NOMO-1 (cell line): ENCODE measurements around the gene ERC1.
"Not testable (repeated sequence)": the region's sequence is repeated elsewhere in the genome, so short reads cannot be mapped to it uniquely, and the experiment has no call there.

Experiments used
- DNase-seq, 2 experiments: peaks; one replicate each; lab custom pipeline; 2025; ENCODE audit not compliant: unreplicated experiment in 2 of 2; lab: John Stamatoyannopoulos, UW

The ERC1 gene

DNA sequence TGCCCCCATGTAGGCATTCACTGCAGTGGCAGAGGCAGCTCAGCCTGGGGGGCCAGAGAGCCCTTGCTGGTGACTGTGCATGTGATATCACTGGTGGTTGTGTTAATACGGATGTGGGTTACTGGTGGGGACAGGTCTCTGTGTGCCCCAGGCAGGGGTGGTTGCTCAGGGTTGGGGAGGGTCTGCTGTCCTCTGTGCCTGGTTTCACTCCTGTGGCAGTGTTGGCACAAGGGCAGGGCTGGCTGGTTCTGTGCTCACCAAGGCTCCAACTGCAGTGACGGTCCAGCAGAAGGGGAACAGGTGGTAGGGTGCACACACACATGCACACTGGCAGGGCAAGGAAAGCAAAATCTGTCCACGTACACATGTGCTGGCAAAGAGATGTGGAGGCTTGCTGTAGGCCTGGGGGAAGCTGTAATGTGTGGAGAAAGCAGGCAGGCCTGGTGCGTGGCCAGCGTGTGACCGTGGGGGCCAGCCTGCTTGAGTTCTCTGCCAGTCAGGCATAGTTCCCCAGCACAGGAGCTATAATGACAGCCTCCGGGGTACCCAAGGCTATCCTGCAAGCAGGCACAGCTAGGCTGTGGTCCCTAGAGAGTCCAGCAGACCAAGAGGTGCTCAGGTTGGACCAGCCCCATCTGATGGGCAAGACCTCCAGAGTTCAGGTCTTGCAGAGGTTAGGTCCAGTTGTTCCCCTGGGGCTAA is 348.7 kb downstream of the ERC1 start:
- DNase-seq, result no peak

DNA sequence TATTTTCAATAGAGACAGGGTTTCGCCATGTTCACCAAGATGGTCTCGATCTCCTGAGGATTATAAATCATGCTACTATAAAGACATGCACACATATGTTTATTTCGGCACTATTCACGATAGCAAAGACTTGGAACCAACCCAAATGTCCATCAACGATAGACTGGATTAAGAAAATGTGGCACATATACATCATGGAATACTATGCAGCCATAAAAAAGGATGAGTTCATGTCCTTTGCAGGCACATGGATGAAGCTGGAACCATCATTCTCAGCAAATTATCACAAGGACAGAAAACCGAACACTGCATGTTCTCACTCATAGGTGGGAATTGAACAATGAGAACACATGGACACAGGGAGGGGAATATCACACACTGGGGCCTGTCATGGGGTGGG is 350.2 kb downstream of the ERC1 start:
- not testable (repeated sequence) for DNase-seq

DNA sequence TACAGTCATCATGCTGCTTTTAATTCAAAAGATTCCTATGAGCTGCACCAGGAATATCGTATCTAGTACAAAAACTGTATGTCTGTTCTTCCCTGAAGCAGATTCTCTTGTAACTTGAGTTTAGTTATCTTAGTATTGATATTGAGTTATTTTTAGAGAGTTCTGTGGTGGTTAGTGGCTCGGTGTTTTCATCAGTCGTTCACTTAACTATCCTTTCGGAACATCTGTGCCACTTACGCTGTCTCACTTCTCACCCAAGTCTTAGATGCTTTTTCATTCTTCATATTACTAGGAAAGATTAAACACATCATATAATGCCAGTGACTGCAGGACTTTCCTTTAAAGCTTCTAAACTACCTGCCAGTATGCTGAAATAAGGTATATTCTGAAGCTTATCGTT is 352.4 kb downstream of the ERC1 start:
- no peak for DNase-seq

DNA sequence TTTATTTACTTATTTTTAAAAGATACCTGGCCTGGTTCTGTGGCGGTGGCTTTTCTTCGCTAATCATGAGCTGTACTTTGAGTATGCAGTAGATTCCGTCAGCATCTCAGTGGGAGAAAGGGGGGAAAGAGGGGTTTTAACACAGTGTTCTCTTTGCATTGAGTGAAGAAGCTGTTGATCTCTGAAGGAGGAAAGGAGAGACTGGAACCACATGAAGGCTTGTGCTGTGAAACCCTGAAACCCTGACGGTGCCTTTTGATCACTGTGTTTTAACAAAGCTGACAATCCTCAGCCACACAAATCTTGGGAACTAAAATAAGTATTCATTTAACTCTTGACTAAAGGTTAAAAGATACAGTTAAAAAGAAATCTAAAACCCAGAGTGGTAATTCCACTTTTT is 353.2 kb downstream of the ERC1 start:
- DNase-seq, result no peak

DNA sequence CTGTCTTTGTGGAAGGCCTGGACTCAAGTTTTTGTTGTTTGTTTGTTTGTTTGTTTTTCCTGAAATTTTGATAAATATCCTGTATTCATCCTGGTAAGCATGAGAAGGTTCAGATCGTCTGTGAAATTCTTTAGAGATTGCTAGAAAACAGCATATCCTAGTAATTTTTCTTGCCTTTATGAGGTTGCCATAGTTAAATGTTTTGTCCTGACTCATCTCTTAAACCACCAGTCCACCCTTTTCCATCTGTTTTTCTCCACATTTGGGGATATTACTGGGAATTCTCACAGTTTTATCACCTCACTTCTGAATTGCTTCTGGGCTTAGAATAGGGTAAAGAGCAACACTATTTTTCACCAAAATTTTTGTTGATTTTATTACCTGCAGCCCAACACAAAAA is 355.1 kb downstream of the ERC1 start:
- DNase-seq, result no peak

DNA sequence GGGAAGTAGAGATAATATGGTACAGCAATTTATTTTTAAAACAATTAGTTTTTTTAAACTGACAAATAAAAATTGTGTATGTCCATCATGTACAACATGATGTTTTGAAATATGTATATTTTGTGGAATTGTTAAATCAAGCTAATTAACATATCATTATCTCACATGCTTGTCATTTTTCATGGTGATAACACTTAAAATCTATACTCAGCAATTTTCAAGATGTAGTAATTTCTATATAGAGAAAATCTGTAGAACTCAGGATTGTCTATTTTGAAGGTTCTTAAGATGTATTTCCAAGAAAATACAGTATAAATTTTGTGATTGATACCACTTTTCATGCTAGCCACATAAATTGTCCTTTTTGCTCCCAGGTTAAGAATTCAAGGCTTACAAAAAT is 356.3 kb downstream of the ERC1 start:
- DNase-seq, result no peak

DNA sequence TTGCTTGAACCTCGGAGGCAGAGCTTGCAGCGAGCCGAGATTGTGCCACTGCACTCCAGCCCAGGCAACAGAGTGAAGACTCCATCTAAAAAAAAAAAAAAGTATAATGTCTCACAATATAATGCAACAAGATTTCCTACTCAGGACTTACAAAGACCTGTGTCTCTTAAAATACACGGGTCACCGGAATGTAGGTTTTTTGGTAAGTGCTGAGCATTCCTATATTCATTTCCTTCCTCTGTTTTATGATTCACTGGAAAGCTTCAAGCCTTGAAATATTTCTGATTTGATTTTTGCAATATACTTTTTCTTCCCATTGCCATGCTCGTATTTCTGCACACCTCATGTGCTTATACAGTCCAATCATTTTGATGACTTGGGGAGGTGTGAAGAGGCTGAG is 357.6 kb downstream of the ERC1 start:
- no peak for DNase-seq

DNA sequence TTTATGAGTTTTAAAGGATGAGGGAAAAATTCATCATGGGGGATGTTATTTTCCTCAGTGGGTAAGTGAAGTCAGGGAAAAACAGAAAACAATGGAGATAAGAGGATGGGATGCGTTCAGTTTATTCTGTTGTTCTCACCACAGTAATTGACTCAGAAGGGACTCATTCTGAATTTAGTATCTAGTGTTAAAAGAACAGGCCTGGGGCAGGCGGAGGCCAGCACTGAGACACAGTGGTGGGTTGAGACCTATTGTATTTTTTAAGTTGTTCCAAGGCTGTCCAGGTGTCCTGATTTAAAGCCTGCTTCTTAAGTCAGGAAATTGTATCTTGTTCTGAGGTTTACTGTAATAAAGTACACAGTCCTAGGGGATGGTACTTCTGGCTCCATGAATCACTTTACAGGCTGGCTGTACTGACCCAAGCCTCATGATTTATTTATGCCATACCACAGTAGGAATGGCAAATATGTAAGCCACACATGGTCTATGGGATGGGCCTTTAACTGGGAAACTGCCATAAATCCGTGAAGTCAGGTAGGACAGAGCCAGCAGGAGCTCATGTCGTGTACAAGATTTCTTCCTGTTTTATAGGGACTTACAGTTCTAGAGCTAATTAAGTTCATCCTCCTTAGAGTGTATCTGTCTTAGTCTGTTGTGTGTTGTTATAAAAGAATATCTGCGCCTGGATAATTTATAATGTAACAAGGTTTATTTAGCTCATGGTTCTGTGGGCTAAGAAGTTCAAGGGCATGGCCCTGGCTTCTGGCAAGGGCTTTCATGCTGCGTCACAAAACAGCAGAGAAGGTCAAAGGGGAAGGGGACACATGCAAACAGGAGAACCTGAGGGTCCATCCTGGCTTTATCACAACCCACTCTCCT is 359.3 kb downstream of the ERC1 start:
- no peak for DNase-seq

DNA sequence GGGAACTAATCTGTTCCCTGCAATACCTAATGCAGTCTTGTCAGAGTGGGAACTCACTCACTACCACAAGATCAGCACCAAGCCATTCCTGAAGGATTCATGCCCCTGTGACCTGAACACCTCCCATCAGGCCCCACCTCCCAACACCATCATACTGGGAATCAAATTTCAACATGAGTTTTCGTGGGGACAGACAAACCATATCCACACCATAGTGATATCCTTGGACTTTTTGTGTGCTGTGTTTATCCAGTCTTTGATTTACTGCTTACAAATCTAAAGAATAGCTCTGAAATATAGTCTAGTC is 359.9 kb downstream of the ERC1 start:
- DNase-seq, result no peak

DNA sequence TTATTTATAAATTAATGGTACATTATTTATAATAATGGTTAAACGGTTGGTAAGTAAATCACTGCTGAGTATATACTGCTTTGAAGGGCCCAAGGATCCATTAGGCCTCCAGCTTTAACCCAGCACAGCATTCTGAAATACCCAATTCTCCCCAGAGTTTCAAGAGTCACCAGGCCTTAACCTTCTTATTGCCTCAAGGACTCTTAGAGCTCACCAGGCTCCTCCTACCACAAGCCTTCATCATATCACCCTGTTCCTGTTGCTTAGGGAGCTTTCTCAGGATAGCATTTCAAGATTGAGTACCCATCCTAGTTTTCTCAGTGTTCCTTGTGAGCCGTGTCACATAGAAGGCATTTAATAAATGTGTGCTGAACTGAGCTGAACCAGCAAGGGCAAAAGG is 360.9 kb downstream of the ERC1 start:
- no peak for DNase-seq

DNA sequence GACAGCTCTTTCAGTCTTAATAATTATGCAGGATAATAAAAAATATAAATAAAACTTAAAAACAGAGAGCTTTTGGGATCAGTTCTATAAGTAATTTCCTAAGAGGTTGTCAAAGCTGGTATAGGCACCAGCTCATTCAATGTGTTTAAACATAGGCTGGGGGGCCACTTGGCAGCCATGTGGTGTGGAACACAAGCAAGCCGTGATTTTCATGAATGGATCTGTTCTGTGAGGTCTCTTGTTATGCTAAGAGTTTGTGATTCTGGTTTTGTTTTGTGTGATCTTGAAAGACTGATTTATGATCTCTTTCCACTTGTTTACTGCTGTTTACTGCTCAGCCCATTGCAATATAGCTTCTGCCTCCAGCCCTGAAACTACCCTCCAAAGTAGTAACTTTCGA is 362.4 kb downstream of the ERC1 start:
- no peak for DNase-seq

DNA sequence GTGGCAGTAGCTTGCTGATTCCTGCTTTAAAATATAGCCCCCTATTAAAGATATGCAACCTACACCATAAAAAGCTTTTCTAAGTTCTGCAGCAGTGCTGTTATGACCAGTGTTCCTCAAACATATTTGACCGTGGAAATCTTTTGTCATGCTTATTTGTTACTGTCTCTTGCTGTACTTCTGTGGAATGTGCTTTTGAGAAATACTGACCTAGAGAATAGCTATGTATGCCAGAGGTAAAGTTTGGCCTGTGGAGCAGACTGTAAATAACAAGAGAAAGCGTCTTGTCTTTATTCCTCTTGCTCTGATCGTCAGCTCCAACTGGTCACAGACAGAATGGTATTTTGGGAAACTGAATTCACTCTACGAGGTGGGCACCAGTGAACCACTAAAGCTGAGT is 364.4 kb downstream of the ERC1 start:
- no peak for DNase-seq

DNA sequence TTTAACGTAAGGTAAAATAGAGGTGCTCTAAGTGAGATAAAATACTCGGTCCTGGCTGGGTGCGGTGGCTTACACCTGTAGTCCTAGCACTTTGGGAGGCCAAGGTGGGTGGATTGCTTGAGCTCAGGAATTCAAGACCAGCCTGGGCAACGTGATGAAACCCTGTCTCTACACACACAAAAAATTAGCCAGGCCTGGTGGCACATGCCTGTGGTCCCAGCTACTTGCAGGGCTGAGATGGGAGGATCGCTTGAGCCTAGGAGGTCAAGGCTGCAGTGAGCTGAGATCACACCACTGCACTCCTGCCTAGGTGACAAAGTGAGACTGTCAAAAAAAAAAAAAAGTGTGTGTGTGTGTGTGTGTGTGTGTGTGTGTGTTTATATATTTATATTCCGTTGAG is 364.8 kb downstream of the ERC1 start:
- DNase-seq, result not testable (repeated sequence)

DNA sequence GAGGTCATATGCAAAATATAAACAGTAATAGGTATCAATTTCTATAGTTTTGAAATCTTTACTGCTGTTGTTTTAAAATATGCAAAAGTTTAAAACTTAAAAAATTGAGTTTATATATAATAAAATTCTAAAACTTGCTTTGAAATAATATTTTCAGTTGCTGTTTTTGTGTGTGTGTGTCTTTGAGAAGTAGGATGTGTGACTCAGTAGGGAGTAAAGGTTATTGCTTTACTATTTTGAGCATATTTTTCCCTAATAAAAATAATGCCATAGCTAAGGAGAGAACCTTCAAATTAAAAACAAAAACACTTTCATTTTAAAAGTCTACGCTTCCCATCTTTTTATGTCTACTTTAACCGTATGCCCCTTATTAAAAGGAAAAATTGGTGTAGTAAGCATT is 365.3 kb downstream of the ERC1 start:
- no peak for DNase-seq

DNA sequence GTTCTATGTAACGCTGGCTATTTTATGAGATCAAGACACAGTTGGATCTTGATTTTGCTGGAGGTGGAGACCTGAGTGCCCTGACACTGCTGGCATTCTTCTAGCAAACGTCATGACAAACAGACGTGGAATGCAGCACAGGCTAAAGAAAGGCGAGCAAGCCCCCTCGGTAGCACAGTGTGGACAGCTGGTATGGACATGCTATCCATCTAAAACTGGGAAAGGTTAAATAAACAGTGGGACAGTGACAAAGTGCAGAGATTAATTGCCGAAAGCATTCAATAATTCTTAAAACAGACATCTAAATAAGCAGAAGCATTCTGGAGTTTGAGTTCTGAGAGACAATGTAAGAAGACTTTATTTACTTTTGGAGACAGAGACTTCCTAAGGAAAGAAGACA is 366.1 kb downstream of the ERC1 start:
- no peak for DNase-seq

DNA sequence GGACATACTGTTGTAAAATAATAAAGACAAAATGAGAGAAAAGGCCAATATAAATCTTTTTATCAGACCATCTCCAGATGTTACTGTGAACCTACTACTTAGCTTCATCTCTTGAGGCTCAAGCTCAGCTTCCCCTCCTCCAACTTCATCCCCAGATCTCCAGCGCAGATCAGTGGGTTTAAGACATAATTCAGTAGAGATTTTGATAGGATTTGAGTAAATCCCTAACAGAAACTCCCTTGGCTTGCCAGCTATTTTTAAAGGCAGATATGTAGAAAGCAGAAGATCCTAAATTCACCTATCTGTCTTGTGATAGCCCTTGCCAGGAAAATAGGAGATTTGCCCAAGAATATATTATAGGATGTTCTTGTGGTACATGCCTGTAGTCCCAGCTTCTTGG is 366.7 kb downstream of the ERC1 start:
- DNase-seq, result no peak

DNA sequence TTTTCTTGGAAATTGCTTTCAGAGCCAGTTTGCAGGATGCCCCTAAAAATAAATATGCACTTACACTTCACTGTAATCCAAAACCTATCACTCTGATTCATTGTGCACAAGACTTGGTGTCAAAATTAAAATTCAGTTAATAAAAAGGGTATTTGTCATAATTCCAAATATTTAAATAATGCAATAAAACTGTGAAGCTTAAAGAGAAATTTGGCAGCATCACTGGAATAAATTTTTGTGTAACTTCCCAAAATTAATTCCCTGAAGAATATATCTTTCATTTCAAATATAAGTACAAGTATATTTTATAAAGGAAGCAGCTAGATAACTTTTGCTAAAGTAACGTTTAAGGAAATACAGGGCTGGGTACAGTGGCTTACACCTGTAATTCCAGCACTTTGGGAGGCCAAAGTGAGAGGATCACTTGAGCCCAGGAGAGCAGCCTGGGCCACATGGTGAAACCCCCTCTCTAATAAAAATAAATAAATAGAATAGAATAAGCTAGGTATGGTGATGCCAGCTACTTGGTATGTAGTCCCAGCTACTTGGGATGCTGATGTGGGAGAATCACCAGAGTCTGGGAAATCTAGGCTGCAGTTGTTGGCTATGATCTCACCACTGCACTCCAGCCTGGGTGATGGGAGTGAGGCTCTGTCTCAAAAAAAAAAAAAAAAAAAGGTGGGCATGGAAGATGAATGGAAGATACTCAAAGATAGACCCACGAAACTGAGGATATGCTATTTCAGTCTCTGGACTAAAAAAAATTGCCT is 369.6 kb downstream of the ERC1 start:
- no peak for DNase-seq

DNA sequence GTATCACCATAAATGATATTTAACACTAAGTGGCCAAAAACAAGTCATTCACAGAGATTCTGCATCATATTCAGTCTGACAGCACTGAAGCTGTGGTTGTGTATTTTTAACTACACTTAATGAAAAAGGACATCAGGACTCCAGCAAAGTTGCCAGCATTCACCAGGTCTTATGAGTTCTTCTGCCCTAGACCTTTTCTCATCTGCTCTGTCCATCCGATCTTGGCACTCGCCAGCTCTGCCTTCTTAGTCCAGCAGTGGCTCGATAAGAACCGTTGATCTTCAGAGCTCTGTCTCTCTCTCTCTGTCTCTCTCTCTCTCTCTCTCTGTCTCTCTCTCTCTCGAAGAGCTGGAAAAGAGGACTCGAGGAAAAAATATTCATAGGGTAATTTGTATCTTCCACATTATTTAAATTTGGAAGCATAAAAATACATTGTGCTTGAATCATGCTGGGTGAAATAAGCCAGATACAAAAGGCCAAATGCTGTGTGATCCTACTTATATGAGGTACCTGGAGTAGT is 371.2 kb downstream of the ERC1 start:
- DNase-seq, result no peak

DNA sequence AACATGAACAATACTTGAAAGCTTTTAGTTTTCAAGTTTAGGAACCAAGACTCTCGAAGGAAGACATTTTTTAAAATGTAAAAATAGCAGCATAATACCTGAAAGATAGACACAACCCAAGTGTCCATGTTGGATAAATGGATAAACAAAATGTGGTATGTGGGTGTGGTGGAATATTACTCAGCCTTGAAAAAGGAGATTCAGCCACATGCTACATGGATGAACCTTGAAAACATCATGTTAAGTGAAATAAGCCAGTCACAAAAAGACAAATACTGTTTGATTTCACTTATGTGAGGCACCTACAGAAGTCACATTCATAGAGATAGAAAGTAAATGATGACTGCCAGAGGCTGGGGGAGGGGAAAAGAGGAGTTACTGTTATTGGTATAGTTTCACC is 374.7 kb downstream of the ERC1 start:
- no peak for DNase-seq

DNA sequence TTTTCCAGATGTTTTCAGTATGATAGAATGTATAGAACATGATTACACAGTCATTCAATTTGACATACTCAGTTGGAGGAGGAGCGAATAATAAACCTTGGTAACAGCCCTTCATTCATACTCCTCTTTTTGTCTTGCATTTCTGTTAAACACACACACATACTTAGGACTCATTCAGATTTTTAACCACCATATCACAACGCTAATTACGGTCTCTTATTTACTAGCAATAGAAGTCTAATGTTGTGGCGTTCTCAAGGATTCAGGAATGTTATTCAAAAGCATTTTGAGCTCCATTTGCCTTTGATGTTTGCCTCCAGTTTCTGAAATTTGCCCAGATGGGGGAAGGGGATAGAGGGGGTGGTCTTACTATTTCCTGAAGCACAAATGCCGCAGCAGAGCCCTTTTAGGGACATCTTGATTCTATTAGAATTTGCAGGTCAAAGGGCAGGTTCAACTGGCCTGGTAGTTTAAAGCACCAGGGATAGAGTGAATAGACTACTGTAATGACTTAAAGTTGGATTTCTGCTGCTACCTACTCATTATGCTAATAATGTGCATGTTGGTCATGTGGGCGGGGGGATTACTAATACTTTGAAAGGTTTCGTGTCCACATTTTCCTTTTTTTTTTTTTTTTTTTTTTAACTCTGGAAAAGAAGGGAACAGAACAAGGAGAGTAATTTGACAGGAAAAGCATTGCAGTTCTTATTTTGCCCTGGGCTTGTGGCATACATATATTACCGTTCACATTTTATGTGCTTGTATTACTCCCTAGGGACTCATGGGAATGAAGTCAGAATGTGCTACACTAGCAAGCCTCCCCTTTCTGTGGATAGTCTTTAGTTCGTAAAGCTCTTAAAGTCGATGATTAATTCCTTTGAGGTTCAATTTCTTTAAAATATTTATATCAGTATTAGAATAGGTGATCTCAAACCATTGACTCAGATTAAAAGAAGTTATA is 376.6 kb downstream of the ERC1 start:
- no peak for DNase-seq
